Measurements from ENCODE around the gene KCNH2. TPM values are rescaled to one million over a fixed set of nuclear protein-coding genes. Genes with fewer than 3 reads are reported as not detected.

The KCNH2 gene
- total RNA-seq, 4 donors from 2014 or later, result 29.8 to 71.7 (median 42.5) TPM

DNA sequence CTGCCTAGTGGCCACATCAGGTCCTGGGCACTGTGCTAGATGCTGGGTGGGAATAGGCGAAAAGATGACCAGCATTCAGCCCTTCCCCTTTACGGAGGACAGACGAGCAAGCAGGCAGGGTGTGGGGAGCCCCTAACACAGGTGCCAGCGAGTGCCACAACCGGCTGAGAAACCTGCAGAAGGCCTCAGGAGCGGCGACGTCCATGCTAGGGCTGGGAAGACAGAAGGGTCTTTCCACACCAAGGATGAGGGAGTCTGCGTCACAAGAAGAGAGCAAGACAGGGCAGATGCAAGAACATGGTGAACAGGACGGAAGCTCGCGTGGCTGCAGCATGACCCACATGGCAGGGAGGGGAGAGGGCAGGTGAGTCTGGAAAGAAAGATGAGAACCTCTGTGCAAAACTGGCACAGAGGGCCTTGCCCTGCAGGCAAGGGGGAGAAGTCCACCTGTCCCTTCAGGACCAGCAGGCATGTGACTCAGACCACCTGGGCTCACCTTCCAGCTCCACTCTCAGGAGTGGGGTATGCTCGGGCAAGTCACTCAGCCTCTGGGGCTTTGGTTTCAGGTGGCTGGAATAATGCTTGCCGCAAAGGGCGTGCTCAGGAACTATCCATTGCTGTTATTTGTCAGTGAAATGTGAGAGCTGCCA, 36.6 kb downstream of the KCNH2 start:
- Histone ChIP-seq H3K9me3 (no peaks in the 10 kb centered on the region), H3K4me1 (peaks cover 16 to 54% (median 45%) of the 10 kb centered on the region in 4 donors), H3K27ac (replicated peaks in 1 of 4) (no peak overlapping the region), H3K36me3 (peaks cover 0 to 14% (median 2%) of the 10 kb centered on the region in 4 donors), H3K4me3 (no peak overlapping the region), H3K27me3 (no peaks in the 10 kb centered on the region)
- intact Hi-C loops (cut with DNase I), result no loop called here
- no peak for DNase-seq (ENCODE audit: extremely low spot score)
- TF ChIP-seq EP300 (IDR thresholded peaks at IDR 0.05), result no peak
- WGBS, result 88% methylated on average over 15 of the region's 15 CpGs

DNA sequence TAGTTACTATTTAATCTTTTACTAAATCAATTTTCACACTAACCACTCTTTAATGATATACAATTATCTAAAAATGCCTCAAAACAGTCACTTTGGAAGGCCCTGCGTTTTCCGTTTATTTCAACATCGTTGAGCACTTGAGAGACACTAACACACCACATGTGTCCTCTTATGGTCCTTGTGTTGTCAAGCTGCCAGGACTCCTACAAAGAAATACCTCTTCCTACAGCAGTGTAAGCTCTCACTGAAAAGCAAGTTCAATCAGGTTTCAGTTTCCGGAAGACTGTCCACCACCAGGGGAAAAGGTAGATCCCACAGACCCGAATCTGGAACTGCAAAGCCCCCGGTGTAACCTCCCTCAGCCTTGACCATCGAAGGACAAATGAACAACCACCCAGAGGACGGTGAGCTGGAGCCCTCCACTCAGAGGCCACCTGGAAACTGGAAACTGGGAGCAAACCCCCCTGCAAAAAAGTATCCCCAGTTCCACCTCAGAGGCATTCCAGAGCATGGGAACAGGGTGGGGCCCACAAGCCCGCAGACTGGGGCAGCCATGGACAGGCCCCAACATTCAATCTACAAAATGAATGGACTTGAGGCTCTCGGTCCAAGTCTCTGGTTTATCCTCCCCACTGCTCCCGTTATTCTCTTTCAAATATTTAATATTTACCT, 37.6 kb downstream of the KCNH2 start:
- H3K36me3 ChIP-seq, result peaks cover 0 to 10% (median 0%) of the 10 kb centered on the region in 4 donors
- H3K4me1 ChIP-seq, result peaks cover 9 to 45% (median 37%) of the 10 kb centered on the region in 4 donors
- H3K4me3 ChIP-seq, result no peak overlapping the region
- WGBS, result 63% methylated on average over 9 of the region's 11 CpGs
- no peak for DNase-seq (ENCODE audit: extremely low spot score)
- H3K9me3 ChIP-seq, result no peaks in the 10 kb centered on the region
- H3K27ac ChIP-seq (replicated peaks in 1 of 4), result no peak overlapping the region
- intact Hi-C loops (cut with DNase I), result no loop called here
- no peaks in the 10 kb centered on the region for H3K27me3 ChIP-seq
- TF ChIP-seq, protein P1, sequence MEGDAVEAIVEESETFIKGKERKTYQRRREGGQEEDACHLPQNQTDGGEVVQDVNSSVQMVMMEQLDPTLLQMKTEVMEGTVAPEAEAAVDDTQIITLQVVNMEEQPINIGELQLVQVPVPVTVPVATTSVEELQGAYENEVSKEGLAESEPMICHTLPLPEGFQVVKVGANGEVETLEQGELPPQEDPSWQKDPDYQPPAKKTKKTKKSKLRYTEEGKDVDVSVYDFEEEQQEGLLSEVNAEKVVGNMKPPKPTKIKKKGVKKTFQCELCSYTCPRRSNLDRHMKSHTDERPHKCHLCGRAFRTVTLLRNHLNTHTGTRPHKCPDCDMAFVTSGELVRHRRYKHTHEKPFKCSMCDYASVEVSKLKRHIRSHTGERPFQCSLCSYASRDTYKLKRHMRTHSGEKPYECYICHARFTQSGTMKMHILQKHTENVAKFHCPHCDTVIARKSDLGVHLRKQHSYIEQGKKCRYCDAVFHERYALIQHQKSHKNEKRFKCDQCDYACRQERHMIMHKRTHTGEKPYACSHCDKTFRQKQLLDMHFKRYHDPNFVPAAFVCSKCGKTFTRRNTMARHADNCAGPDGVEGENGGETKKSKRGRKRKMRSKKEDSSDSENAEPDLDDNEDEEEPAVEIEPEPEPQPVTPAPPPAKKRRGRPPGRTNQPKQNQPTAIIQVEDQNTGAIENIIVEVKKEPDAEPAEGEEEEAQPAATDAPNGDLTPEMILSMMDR (IDR thresholded peaks at IDR 0.05), result no peak
- TF ChIP-seq POLR2AphosphoS5 (IDR thresholded peaks at IDR 0.05) (no peak), EP300 (IDR thresholded peaks at IDR 0.05) (no peak), POLR2A (IDR thresholded peaks at IDR 0.05; ENCODE audit: low read depth) (no peak)

DNA sequence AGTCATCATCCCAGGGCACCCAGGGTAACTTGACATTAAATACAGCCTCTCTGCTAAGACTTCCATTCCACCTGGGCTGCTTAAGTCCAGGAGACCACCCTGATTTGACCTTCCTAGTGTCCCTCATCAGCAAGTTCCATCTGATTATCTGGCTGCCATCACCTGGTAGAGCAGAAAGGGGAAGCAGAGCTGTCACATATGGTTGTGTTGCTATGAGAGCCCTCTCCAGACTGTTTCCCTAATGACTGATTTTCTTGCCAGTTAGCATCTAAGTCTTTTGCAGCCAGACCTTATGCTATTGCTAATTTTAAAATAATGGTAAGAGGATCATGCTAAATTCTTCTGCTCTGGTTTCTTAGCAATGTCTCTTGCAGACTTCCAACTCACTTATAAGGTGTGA, 38.7 kb downstream of the KCNH2 start:
- H3K9me3 ChIP-seq, result no peaks in the 10 kb centered on the region
- H3K27me3 ChIP-seq, result no peaks in the 10 kb centered on the region
- TF ChIP-seq POLR2AphosphoS5 (IDR thresholded peaks at IDR 0.05), result no peak
- TF ChIP-seq EP300 (IDR thresholded peaks at IDR 0.05), result no peak
- no peak for TF ChIP-seq POLR2A (IDR thresholded peaks at IDR 0.05; ENCODE audit: low read depth)
- TF ChIP-seq, protein P1 (IDR thresholded peaks at IDR 0.05), result no peak
- peaks cover 0 to 36% (median 30%) of the 10 kb centered on the region in 4 donors for H3K4me1 ChIP-seq
- H3K4me3 ChIP-seq, result no peak overlapping the region
- peaks cover 0 to 1% (median 0%) of the 10 kb centered on the region in 4 donors for H3K36me3 ChIP-seq
- DNase-seq (ENCODE audit: extremely low spot score), result no peak
- H3K27ac ChIP-seq (replicated peaks in 1 of 4), result no peak overlapping the region
- intact Hi-C loops (cut with DNase I), result no loop called here

DNA sequence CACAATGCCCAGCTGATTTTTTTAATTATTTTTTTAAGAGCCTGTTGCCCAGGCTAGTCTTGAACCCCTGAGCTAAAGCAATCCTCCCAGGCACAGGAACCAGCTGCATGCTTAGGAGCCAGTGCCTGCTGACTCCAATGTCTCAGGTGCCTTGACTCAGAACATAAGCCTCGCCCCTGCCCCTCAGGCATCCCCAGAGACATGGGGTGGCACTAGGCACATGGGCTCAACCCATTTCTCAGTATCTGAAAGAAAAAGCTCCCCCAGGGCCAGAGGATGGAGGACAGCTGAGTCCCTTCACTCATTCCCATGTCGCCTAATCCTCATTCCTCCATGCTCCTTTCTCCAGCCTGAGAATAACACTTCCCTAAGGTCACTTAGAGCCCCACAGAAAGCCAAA, 39.1 kb downstream of the KCNH2 start:
- TF ChIP-seq POLR2A (IDR thresholded peaks at IDR 0.05; ENCODE audit: low read depth) (no peak), EP300 (IDR thresholded peaks at IDR 0.05) (no peak), POLR2AphosphoS5 (IDR thresholded peaks at IDR 0.05) (no peak)
- TF ChIP-seq, protein P1 (IDR thresholded peaks at IDR 0.05), result no peak
- Histone ChIP-seq H3K36me3 (no peaks in the 10 kb centered on the region), H3K27ac (replicated peaks in 1 of 4) (no peak overlapping the region), H3K4me1 (peaks cover 0 to 36% (median 30%) of the 10 kb centered on the region in 4 donors), H3K9me3 (no peaks in the 10 kb centered on the region), H3K27me3 (no peaks in the 10 kb centered on the region), H3K4me3 (no peak overlapping the region)
- 82% methylated on average over 2 of the region's 2 CpGs for WGBS
- DNase-seq (ENCODE audit: extremely low spot score), result no peak
- intact Hi-C loops (cut with DNase I), result no loop called here

DNA sequence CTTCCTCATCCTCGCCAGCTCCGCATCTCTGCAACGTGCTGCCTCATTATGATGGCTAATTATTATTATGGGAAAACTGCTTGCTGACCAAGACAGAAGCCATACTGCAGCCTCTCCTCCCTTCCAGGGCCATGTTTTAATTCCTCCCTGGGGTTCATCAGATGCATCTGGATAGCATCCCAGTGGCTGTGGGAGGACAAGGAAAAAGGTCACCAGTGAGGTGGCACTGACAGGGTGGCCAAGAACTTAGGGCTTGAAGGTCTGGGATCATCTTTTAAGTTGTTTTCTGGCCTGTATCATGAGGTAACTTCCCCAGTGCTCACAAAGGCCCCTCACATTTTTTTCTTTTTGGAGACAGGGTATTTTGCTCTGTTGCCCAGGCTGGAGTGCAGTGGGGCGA, 39.6 kb downstream of the KCNH2 start:
- Histone ChIP-seq H3K4me1 (peaks cover 0 to 36% (median 30%) of the 10 kb centered on the region in 4 donors), H3K9me3 (no peaks in the 10 kb centered on the region), H3K27ac (replicated peaks in 1 of 4) (no peak overlapping the region), H3K36me3 (no peaks in the 10 kb centered on the region), H3K27me3 (no peaks in the 10 kb centered on the region), H3K4me3 (no peak overlapping the region)
- no peak for DNase-seq (ENCODE audit: extremely low spot score)
- TF ChIP-seq EP300 (IDR thresholded peaks at IDR 0.05) (no peak), POLR2AphosphoS5 (IDR thresholded peaks at IDR 0.05) (no peak), POLR2A (IDR thresholded peaks at IDR 0.05; ENCODE audit: low read depth) (no peak)
- TF ChIP-seq, protein P1 (IDR thresholded peaks at IDR 0.05), result no peak
- 34% methylated on average over 4 of the region's 4 CpGs for WGBS
- intact Hi-C loops (cut with DNase I), result no loop called here
